Measurements from ENCODE around the gene SNHG17. TPM values are rescaled to one million over a fixed set of nuclear protein-coding genes. Genes with fewer than 3 reads are reported as not detected.

The SNHG17 gene
- total RNA-seq, 1 donor from 2014 or later, result 5.1 TPM

GRCh38 chr20:38460040-38460623 is 25.0 kb upstream of the SNHG17 start:
- DNase-seq, result no peak
- intact Hi-C loops (cut with micrococcal nuclease), result no loop called here

DNA sequence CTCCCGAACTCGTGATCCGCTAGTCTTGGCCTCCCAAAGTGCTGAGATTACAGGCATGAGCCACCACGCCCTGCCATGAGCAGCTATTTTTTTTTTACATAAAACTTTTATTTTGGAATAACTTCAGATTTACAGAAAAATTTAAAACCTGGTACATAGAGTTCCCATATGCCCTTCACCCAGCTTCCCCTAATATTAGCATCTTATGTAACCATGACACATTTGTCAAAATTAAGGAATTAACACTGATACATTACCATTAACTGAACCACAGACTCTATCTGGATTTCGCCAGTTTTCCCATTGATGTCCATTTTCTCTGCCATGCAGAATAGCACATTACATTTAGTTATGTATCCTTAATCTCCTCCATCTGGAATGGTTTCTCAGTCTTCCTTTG is 23.2 kb upstream of the SNHG17 start:
- TF ChIP-seq, protein P1, sequence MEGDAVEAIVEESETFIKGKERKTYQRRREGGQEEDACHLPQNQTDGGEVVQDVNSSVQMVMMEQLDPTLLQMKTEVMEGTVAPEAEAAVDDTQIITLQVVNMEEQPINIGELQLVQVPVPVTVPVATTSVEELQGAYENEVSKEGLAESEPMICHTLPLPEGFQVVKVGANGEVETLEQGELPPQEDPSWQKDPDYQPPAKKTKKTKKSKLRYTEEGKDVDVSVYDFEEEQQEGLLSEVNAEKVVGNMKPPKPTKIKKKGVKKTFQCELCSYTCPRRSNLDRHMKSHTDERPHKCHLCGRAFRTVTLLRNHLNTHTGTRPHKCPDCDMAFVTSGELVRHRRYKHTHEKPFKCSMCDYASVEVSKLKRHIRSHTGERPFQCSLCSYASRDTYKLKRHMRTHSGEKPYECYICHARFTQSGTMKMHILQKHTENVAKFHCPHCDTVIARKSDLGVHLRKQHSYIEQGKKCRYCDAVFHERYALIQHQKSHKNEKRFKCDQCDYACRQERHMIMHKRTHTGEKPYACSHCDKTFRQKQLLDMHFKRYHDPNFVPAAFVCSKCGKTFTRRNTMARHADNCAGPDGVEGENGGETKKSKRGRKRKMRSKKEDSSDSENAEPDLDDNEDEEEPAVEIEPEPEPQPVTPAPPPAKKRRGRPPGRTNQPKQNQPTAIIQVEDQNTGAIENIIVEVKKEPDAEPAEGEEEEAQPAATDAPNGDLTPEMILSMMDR (IDR thresholded peaks at IDR 0.05; ENCODE audit: borderline replicate concordance), result no peak
- intact Hi-C loops (cut with micrococcal nuclease), result no loop called here
- no peak overlapping the region for H3K27ac ChIP-seq (replicated peaks)
- no peaks in the 10 kb centered on the region for H3K36me3 ChIP-seq
- no peaks in the 10 kb centered on the region for H3K9me3 ChIP-seq (replicated peaks)
- no peaks in the 10 kb centered on the region for H3K27me3 ChIP-seq (ENCODE audit: low read depth)
- no peak overlapping the region for H3K4me3 ChIP-seq
- no peak for DNase-seq
- peaks cover 12% of the 10 kb centered on the region for H3K4me1 ChIP-seq

More at GRCh38 chr20:38460040-38460623, 25.0 kb upstream of the SNHG17 start:
- Histone ChIP-seq H3K27me3 (ENCODE audit: low read depth) (no peaks in the 10 kb centered on the region), H3K27ac (replicated peaks) (peak overlapping the region; percentile 0), H3K4me1 (peaks cover 9% of the 10 kb centered on the region), H3K4me3 (no peak overlapping the region), H3K9me3 (replicated peaks) (no peaks in the 10 kb centered on the region), H3K36me3 (no peaks in the 10 kb centered on the region)
- TF ChIP-seq, protein P1 (IDR thresholded peaks at IDR 0.05; ENCODE audit: borderline replicate concordance), result no peak

DNA sequence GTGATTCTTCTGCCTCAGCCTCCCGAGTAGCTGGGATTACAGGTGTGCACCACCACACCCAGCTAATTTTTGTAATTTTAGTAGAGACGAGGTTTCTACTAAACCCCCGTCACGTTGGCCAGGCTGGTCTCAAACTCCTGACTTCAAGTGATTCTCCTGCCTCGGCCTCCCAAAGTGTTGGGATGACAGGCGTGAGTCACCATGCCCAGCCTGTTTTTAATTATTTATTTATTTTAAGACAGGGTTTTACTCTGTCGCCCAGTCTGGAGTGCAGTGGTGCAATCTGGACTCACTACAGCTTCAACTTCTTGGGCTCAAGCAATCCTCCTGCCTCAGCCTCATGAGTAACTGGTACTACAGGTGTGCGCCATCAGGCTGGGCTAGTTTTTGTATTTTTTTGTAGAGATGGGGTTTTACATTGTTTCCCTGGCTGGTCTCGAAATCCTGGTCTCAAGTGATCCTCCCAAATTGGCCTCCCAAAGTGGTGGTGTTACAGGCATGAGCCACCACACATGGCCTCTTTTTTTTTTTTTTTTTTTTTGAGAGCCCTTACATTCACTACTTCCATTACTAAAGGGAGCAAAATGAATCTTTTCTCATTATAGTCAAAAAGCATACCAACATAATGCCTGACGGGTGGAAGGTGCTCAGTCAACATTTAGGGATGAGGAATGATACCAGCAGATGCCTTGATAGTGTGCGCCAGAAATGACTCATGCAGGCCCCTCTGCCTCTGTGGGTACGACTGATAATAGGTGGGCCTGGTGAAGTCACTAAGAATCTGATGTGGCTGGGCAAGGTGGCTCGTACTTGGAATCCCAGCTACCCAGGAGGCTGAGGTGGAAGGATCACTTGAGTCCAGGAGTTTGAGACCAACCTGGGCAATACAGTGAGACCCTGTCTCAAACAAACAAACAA is 19.7 kb upstream of the SNHG17 start:
- no peaks in the 10 kb centered on the region for H3K9me3 ChIP-seq (replicated peaks)

DNA sequence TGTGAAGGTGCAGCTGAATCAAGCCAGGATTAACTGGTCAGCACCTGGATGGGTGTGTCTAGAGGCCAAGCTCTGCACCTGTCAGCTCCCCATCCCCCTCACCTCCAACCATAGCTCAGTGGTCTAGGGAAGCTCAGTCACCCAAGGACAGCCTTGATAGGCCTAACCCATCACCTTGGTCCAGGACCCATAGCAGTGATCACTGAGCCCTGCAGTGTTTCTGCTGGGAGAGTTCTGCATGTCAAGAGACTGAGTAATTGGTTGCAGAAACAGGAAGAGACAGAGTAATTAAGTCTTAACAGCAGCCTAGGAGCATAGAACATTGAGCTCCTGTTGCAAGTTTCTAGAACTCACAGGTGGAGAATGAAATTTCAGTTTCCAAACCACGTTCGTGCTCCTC is 18.8 kb upstream of the SNHG17 start:
- TF ChIP-seq, protein P1 (IDR thresholded peaks at IDR 0.05; ENCODE audit: borderline replicate concordance), result no peak
- no peak for DNase-seq
- intact Hi-C loops (cut with micrococcal nuclease), result no loop called here
- H3K27ac ChIP-seq (replicated peaks), result peak overlapping the region; percentile 85
- H3K36me3 ChIP-seq, result peaks cover 19% of the 10 kb centered on the region
- H3K9me3 ChIP-seq (replicated peaks), result no peaks in the 10 kb centered on the region
- H3K4me3 ChIP-seq, result no peak overlapping the region
- H3K27me3 ChIP-seq (ENCODE audit: low read depth), result no peaks in the 10 kb centered on the region
- H3K4me1 ChIP-seq, result peaks cover 13% of the 10 kb centered on the region

More for the DNA sequence above, 19.7 kb upstream of the SNHG17 start:
- H3K4me1 ChIP-seq, result peaks cover 14% of the 10 kb centered on the region
- no peak for DNase-seq
- TF ChIP-seq, protein P1 (IDR thresholded peaks at IDR 0.05; ENCODE audit: borderline replicate concordance), result no peak
- H3K36me3 ChIP-seq, result peaks cover 10% of the 10 kb centered on the region
- intact Hi-C loops (cut with micrococcal nuclease), result no loop called here
- peak overlapping the region; percentile 85 for H3K27ac ChIP-seq (replicated peaks)
- no peaks in the 10 kb centered on the region for H3K27me3 ChIP-seq (ENCODE audit: low read depth)
- no peak overlapping the region for H3K4me3 ChIP-seq

DNA sequence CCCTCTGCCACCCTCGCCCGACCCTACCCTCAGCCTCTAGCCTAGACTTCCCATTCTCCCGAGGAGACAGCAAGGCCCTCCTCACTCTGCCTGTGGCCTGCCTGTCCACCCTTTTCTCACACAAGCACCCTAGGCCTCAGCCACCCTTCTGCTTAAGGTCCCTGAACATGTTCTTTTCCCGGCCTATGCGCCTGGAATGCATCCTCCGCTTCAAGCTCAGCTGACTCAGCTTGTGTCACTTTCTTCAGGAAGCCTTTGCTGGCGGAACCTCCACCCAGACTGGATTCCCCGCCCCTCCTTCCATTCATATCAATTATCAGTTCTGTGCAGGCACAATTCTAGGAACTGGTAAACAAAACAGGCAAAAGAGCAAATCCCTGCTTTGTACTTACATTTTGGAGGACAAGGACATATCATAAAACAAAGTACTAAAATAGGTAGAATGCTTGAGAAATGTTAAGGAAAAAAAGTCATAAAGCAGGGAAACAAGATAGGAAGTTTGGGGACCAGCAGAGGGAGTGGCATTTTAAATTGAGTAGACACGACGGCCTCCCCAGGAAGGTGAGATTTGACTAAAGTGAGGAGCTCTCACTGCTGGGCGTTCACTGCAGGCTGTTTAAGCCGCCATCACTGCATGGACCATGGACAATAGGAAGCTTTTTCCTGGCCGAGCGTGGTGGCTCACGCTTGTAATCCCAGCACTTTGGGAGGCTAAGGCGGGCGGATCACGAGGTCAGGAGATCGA is 17.9 kb upstream of the SNHG17 start:
- TF ChIP-seq, protein P1 (IDR thresholded peaks at IDR 0.05; ENCODE audit: borderline replicate concordance), result no peak
- Histone ChIP-seq H3K4me1 (peaks cover 15% of the 10 kb centered on the region), H3K9me3 (replicated peaks) (no peaks in the 10 kb centered on the region), H3K27ac (replicated peaks) (peak overlapping the region; percentile 85), H3K4me3 (no peak overlapping the region), H3K36me3 (peaks cover 23% of the 10 kb centered on the region), H3K27me3 (ENCODE audit: low read depth) (no peaks in the 10 kb centered on the region)
- intact Hi-C loops (cut with micrococcal nuclease), result no loop called here
- no peak for DNase-seq
